ENCODE data around the gene GLCCI1. TPM values are rescaled to one million over a fixed set of nuclear protein-coding genes. Genes with fewer than 3 reads are reported as not detected.

GLCCI1 gene
- total and polyA plus RNA-seq, 2 of the 8 experiments (the other 6 are each of a cell fraction or from before 2014, with no cell fraction given), result 12.4 to 27.7 TPM

DNA sequence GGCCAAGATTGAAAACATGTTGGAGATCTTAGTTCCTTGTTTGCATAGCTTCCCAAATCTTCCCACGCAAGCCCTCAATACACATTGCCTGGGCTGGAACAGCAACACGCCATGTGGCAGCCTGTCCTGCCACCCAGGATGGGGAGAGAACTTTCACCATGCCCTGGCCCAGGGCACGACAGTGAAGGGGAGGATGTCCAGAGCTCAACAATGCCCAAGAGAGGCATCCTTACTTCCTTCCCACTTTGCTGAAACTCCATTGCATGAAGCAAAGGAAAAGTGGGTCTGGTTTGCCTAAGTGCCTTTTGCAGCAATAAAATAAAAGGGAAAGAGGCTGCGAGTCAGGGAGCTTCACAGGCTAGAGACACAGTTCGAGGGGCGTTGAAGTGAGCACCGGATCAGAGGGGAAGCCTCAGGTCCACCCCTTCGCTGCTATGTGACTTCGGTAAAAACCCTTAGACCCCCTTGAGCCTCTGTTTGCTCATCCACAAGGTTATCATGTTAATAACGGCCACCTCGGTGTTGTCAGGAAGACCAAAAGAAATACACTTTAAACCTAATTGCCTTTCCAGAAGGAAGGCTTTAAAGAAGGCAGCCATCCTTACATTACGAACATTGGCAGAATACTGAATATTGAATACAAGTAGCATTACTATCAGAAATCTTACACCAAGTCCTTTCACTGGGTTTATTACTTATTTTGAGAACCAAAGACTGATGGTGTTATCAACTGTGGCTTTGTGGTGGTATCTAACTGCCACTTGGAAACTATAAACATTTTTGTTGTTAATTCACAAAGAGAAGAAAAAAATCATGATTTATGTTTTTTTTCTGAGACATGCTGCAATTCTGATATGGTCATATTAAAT, 160.1 kb downstream of the GLCCI1 start (continued):
- TF ChIP-seq RAD21 (IDR thresholded peaks at IDR 0.05 in 1 of 2, conservative IDR thresholded peaks at IDR 0.05 in 1 of 2; ENCODE audit: low read depth in 2 of 2, low read length in 2 of 2), result no peak
- TF ChIP-seq, protein P1, sequence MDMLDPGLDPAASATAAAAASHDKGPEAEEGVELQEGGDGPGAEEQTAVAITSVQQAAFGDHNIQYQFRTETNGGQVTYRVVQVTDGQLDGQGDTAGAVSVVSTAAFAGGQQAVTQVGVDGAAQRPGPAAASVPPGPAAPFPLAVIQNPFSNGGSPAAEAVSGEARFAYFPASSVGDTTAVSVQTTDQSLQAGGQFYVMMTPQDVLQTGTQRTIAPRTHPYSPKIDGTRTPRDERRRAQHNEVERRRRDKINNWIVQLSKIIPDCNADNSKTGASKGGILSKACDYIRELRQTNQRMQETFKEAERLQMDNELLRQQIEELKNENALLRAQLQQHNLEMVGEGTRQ (IDR thresholded peaks at IDR 0.05; ENCODE audit: low read length), result no peak
